Esophagus squamous epithelium (tissue), 4 donors: ENCODE measurements around the gene NPSR1.

Experiments used
- CTCF ChIP-seq, 6 experiments: fragments of 450-650 bp in 4 of 6; fragments of 200-600 bp in 2 of 6; sonication (generic) in 2 of 6; IDR thresholded peaks; one replicate each; pipeline ENCODE4 v1.5.1; 2016 to 2019; ENCODE audit warnings: antibody characterized with exemption in 6 of 6, mild to moderate bottlenecking in 4 of 6, moderate library complexity in 4 of 6
- POLR2A ChIP-seq, 4 donors: fragments of 450-650 bp; IDR thresholded peaks; one replicate each; pipeline ENCODE4 v1.6.1; 2017; ENCODE audit warnings: antibody characterized with exemption in 4 of 4, mild to moderate bottlenecking in 4 of 4, moderate library complexity in 3 of 4

GRCh38 chr7:34652809-34653208 is 5.2 kb upstream of the NPSR1 start:
- TF ChIP-seq POLR2A (IDR thresholded peaks at IDR 0.05), result no peak
- TF ChIP-seq CTCF (IDR thresholded peaks at IDR 0.05), result no peak
